G401.6 (cell line): Measurements from ENCODE around the gene PNMA1.
"Not testable (repeated sequence)": the region's sequence is repeated elsewhere in the genome, so short reads cannot be mapped to it uniquely, and the experiment has no call there.

Experiments used
- FAIRE-seq: peaks from 2 replicates; lab custom pipeline; 2012; peaks lifted over from hg19 to GRCh38; lab: Jason Lieb, UNC

PNMA1 gene

GRCh38 chr14:73714656-73715081, 485 bp upstream of the PNMA1 start:
- FAIRE-seq, result no peak

- no peak for FAIRE-seq
Observed at GRCh38 chr14:73713206-73713802, 880 bp downstream of the PNMA1 start.

- FAIRE-seq, result no peak
Observed at GRCh38 chr14:73712540-73713180, 1.5 kb downstream of the PNMA1 start.

- FAIRE-seq, result no peak
Observed at GRCh38 chr14:73712071-73712506, 2.1 kb downstream of the PNMA1 start.

GRCh38 chr14:73710737-73711136, 3.4 kb downstream of the PNMA1 start:
- FAIRE-seq, result no peak

- no peak for FAIRE-seq
Observed at GRCh38 chr14:73709904-73710469, 4.2 kb downstream of the PNMA1 start.

- not testable (repeated sequence) for FAIRE-seq
Observed at GRCh38 chr14:73708076-73708475, 6.1 kb downstream of the PNMA1 start.

- FAIRE-seq, result no peak
Observed at GRCh38 chr14:73700325-73700724, 13.9 kb downstream of the PNMA1 start.

- FAIRE-seq, result no peak
Observed at GRCh38 chr14:73696466-73697400, 17.5 kb downstream of the PNMA1 start.

GRCh38 chr14:73695997-73696396, 18.2 kb downstream of the PNMA1 start:
- FAIRE-seq, result peak; percentile 31

GRCh38 chr14:73695082-73695481, 19.1 kb downstream of the PNMA1 start:
- FAIRE-seq, result no peak

- FAIRE-seq, result no peak
Observed at GRCh38 chr14:73694083-73694482, 20.1 kb downstream of the PNMA1 start.

GRCh38 chr14:73686901-73687300, 27.3 kb downstream of the PNMA1 start:
- no peak for FAIRE-seq

GRCh38 chr14:73685328-73685727, 28.9 kb downstream of the PNMA1 start:
- no peak for FAIRE-seq

- FAIRE-seq, result no peak
Observed at GRCh38 chr14:73684627-73685026, 29.6 kb downstream of the PNMA1 start.

- FAIRE-seq, result no peak
Observed at GRCh38 chr14:73680821-73681220, 33.4 kb downstream of the PNMA1 start.

GRCh38 chr14:73678698-73679097, 35.5 kb downstream of the PNMA1 start:
- no peak for FAIRE-seq

GRCh38 chr14:73674986-73675385, 39.2 kb downstream of the PNMA1 start:
- no peak for FAIRE-seq

- no peak for FAIRE-seq
Observed at GRCh38 chr14:73667854-73668253, 46.3 kb downstream of the PNMA1 start.

GRCh38 chr14:73666583-73666982, 47.6 kb downstream of the PNMA1 start:
- no peak for FAIRE-seq

GRCh38 chr14:73665130-73665529, 49.1 kb downstream of the PNMA1 start:
- FAIRE-seq, result no peak

- no peak for FAIRE-seq
Observed at GRCh38 chr14:73663548-73664212, 50.5 kb downstream of the PNMA1 start.
